Ectodermal cell (in vitro differentiated cells): Measurements from ENCODE around the gene BST1.
"Not testable (repeated sequence)": the region's sequence is repeated elsewhere in the genome, so short reads cannot be mapped to it uniquely, and the experiment has no call there.

Experiments used
- H3K27ac ChIP-seq: 2 replicates; pipeline ENCODE4 v1.7.0; 2013; ENCODE audit warnings: mild to moderate bottlenecking, low read depth, low read length; ENCODE audit not compliant: insufficient read depth, poor library complexity, severe bottlenecking
- H3K27me3 ChIP-seq: 2 replicates; pipeline ENCODE4 v1.7.0; 2013; ENCODE audit warnings: mild to moderate bottlenecking, low read length; ENCODE audit not compliant: insufficient read depth, control insufficient read depth, poor library complexity, severe bottlenecking
- H3K36me3 ChIP-seq: one replicate; pipeline ENCODE4 v1.7.0; 2013; ENCODE audit warnings: low read length; ENCODE audit not compliant: control insufficient read depth, insufficient read depth
- H3K4me1 ChIP-seq: one replicate; pipeline ENCODE4 v1.7.0; 2013; ENCODE audit warnings: low read length; ENCODE audit not compliant: control insufficient read depth, insufficient read depth
- H3K4me3 ChIP-seq: 2 replicates; pipeline ENCODE4 v1.7.0; 2013; ENCODE audit warnings: low read depth, low read length, control low read depth; ENCODE audit not compliant: insufficient read depth
- H3K9me3 ChIP-seq: 2 replicates; pipeline ENCODE4 v1.7.0; 2013; ENCODE audit warnings: mild to moderate bottlenecking, low read length, moderate library complexity; ENCODE audit not compliant: control insufficient read depth
- WGBS, 2 experiments: methylation state at CpG; one replicate each; pipeline ENCODE4 v1.1.7; 2013; ENCODE audit warnings: missing lambda C conversion rate in 2 of 2; 5-methylcytosine and 5-hydroxymethylcytosine counted together

The BST1 gene

GRCh38 chr4:15756361-15756861 lies 53.5 kb downstream of the BST1 start:
- H3K4me1 ChIP-seq = no peaks in the 10 kb centered on the region
- H3K36me3 ChIP-seq = no peaks in the 10 kb centered on the region
- 77 to 78% methylated on average over 6 of the region's 6 CpGs for WGBS, 2 experiments

GRCh38 chr4:15757054-15757453 lies 54.2 kb downstream of the BST1 start:
- Histone ChIP-seq H3K27ac (no peak overlapping the region), H3K9me3 (no peaks in the 10 kb centered on the region), H3K4me3 (no peak overlapping the region), H3K36me3 (no peaks in the 10 kb centered on the region), H3K4me1 (no peaks in the 10 kb centered on the region), H3K27me3 (no peaks in the 10 kb centered on the region)
- WGBS, 2 experiments = 88 to 96% methylated on average over 4 of the region's 4 CpGs

More at GRCh38 chr4:15756361-15756861, 53.5 kb downstream of the BST1 start:
- H3K27ac ChIP-seq = no peak overlapping the region
- no peaks in the 10 kb centered on the region for H3K9me3 ChIP-seq
- no peak overlapping the region for H3K4me3 ChIP-seq
- H3K27me3 ChIP-seq = no peaks in the 10 kb centered on the region

GRCh38 chr4:15758294-15758693 lies 55.4 kb downstream of the BST1 start:
- H3K4me1 ChIP-seq = no peaks in the 10 kb centered on the region
- H3K4me3 ChIP-seq = no peak overlapping the region
- no peaks in the 10 kb centered on the region for H3K36me3 ChIP-seq
- no peaks in the 10 kb centered on the region for H3K27me3 ChIP-seq
- H3K27ac ChIP-seq = no peak overlapping the region
- H3K9me3 ChIP-seq = no peaks in the 10 kb centered on the region
- 91 to 93% methylated on average over 4 of the region's 4 CpGs for WGBS, 2 experiments

GRCh38 chr4:15762460-15762859 lies 59.6 kb downstream of the BST1 start:
- not testable (repeated sequence) for H3K27ac ChIP-seq, H3K9me3 ChIP-seq, H3K4me3 ChIP-seq, H3K4me1 ChIP-seq, H3K36me3 ChIP-seq, H3K27me3 ChIP-seq

- no peak overlapping the region for H3K4me3 ChIP-seq
- H3K4me1 ChIP-seq = no peaks in the 10 kb centered on the region
- no peaks in the 10 kb centered on the region for H3K9me3 ChIP-seq
- 82 to 85% methylated on average over 6 of the region's 6 CpGs for WGBS, 2 experiments
- H3K36me3 ChIP-seq = no peaks in the 10 kb centered on the region
- H3K27ac ChIP-seq = no peak overlapping the region
- H3K27me3 ChIP-seq = no peaks in the 10 kb centered on the region
These were observed 62.5 kb downstream of the BST1 start for GRCh38 chr4:15765391-15765790.

- 86 to 94% methylated on average over 6 of the region's 6 CpGs for WGBS, 2 experiments
- Histone ChIP-seq H3K36me3 (no peaks in the 10 kb centered on the region), H3K4me1 (no peaks in the 10 kb centered on the region), H3K9me3 (no peaks in the 10 kb centered on the region), H3K27ac (no peak overlapping the region), H3K4me3 (no peak overlapping the region), H3K27me3 (no peaks in the 10 kb centered on the region)
These were observed 63.2 kb downstream of the BST1 start for GRCh38 chr4:15765910-15766697.

- H3K4me1 ChIP-seq = no peaks in the 10 kb centered on the region
- H3K9me3 ChIP-seq = no peaks in the 10 kb centered on the region
- H3K4me3 ChIP-seq = no peak overlapping the region
- no peak overlapping the region for H3K27ac ChIP-seq
- no peaks in the 10 kb centered on the region for H3K27me3 ChIP-seq
- WGBS, 2 experiments = 88 to 90% methylated on average over 8 of the region's 8 CpGs
- H3K36me3 ChIP-seq = no peaks in the 10 kb centered on the region
These were observed 64.0 kb downstream of the BST1 start for GRCh38 chr4:15766821-15767220.

GRCh38 chr4:15769202-15769601 lies 66.3 kb downstream of the BST1 start:
- Histone ChIP-seq H3K4me3 (no peak overlapping the region), H3K9me3 (no peaks in the 10 kb centered on the region), H3K4me1 (no peaks in the 10 kb centered on the region), H3K27me3 (no peaks in the 10 kb centered on the region), H3K27ac (no peak overlapping the region), H3K36me3 (no peaks in the 10 kb centered on the region)
- WGBS, 2 experiments = 66 to 71% methylated on average over 2 of the region's 2 CpGs

GRCh38 chr4:15771216-15772058 lies 68.6 kb downstream of the BST1 start:
- H3K4me1 ChIP-seq = no peaks in the 10 kb centered on the region
- H3K36me3 ChIP-seq = no peaks in the 10 kb centered on the region
- H3K4me3 ChIP-seq = no peak overlapping the region
- H3K27ac ChIP-seq = no peak overlapping the region
- peaks cover 5% of the 10 kb centered on the region for H3K27me3 ChIP-seq
- H3K9me3 ChIP-seq = no peaks in the 10 kb centered on the region
- WGBS, 2 experiments = 92 to 95% methylated on average over 1 to 2 of the region's 3 CpGs

GRCh38 chr4:15774020-15774420 lies 71.2 kb downstream of the BST1 start:
- H3K36me3 ChIP-seq = no peaks in the 10 kb centered on the region
- H3K4me1 ChIP-seq = peaks cover 4% of the 10 kb centered on the region
- no peak overlapping the region for H3K4me3 ChIP-seq
- H3K27ac ChIP-seq = no peak overlapping the region
- H3K9me3 ChIP-seq = no peaks in the 10 kb centered on the region
- 91% methylated on average over 4 of the region's 4 CpGs for WGBS, 2 experiments
- peaks cover 28% of the 10 kb centered on the region for H3K27me3 ChIP-seq
